ENCODE measurements around the gene ELMOD1.

ELMOD1 gene

DNA sequence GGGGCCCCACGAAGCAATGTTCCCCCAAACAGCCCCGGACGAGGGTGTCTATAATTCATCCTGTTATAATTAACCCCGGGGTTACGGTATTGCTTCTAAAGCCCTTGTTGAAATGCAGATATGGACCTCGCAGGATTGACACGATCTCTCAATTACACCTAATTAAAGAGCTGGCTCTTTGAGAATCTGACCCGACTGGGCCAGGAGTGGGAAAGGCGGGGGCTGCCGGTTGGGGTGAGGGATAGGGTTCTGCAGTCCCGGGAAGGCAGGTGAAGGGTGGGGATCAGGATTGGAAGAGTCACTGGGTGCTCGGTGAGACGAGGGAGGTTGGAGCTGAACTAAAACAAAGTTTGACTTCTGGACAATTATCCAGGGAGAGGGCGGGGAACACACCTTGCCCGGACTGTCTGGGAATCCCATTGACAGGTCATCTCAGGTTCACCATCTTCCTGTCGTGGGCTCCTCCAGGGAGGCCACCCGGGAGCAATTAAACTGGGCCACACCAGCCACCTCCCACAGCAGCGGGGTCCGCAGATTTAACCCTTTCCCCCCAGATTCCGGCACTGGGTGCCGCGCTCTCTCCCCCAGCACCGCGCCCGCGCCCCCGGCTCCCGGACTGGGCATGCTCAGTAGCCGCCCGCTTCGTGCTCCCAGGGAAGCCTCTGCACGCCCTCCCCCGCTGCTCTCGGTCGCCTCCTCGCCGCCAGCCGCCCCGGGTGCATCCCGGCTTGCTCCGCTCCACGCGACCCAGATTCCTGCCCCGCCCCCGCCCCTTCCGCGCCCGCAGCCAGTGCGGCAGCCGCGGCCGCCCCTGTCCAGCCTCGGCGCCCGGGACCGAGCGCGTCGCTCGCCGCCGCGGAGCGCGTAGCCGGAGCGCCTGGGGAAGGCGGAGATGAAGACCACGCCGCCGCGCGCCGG lies at the start of gene ELMOD1:
TSS of gene ELMOD1 (plus strand) at position 688 of the 918 bp plus-strand sequence. CDS start 27,043 bp downstream, outside the sequence.
- CTCF ChIA-PET: interaction anchor here (0.6 to 6.2 kb wide), 7 partner anchors 8 to 181 kb away, joined by 3 to 25 read pairs (median 4); no protein-coding TSS in a partner anchor
- Histone ChIP-seq H3K4me1 (ENCODE audit: control insufficient read depth, insufficient read depth, low read length) (no peaks in the 10 kb centered on the region), H3K4me3 (ENCODE audit: low read depth, low read length) (peak within 1 kb of the TSS; percentile 53), H3K27ac (ENCODE audit: extremely low read depth, low read depth, low read length) (peak within 1 kb of the TSS; percentile 28; the same call in 1 of the 2 replicates), H3K9me3 (ENCODE audit: control insufficient read depth, insufficient read depth, low read depth, low read length) (no peaks in the 10 kb centered on the region), H3K36me3 (ENCODE audit: control insufficient read depth in 2 of 2, insufficient read depth in 1 of 2, low read length in 2 of 2) (no peaks in the 10 kb centered on the region)
- POLR2A ChIA-PET: interaction anchor here (0.5 kb wide), 1 partner anchor 101 kb away, joined by 4 read pairs; no protein-coding TSS in a partner anchor
- 0 out of 2 replicates have a peak, but pooled peaks have one; percentile 17 for TF ChIP-seq CTCF (tag by site-specific recombination; IDR thresholded peaks at IDR 0.05)
- TF ChIP-seq ZNF629 (tag by site-specific recombination; IDR thresholded peaks at IDR 0.05): peak; percentile 21; the same call in 1 of the 2 replicates
- TF ChIP-seq ZBTB7A (tag by site-specific recombination; IDR thresholded peaks at IDR 0.05; ENCODE audit: low read depth): 0 out of 2 replicates have a peak, but pooled peaks have one; percentile 14
- no peak for TF ChIP-seq ZNF658 (tag by site-specific recombination; IDR thresholded peaks at IDR 0.05)
- TF ChIP-seq OSR2 (tag by site-specific recombination; IDR thresholded peaks at IDR 0.05): peak; percentile 67
- no peak for TF ChIP-seq ZNF670 (tag by site-specific recombination; IDR thresholded peaks at IDR 0.05; ENCODE audit: low read depth)
- peak; percentile 77 for TF ChIP-seq PATZ1 (tag by site-specific recombination; IDR thresholded peaks at IDR 0.05)
- peak; percentile 54 for TF ChIP-seq ZEB2 (tag by site-specific recombination; IDR thresholded peaks at IDR 0.05)
- TF ChIP-seq, protein P1, sequence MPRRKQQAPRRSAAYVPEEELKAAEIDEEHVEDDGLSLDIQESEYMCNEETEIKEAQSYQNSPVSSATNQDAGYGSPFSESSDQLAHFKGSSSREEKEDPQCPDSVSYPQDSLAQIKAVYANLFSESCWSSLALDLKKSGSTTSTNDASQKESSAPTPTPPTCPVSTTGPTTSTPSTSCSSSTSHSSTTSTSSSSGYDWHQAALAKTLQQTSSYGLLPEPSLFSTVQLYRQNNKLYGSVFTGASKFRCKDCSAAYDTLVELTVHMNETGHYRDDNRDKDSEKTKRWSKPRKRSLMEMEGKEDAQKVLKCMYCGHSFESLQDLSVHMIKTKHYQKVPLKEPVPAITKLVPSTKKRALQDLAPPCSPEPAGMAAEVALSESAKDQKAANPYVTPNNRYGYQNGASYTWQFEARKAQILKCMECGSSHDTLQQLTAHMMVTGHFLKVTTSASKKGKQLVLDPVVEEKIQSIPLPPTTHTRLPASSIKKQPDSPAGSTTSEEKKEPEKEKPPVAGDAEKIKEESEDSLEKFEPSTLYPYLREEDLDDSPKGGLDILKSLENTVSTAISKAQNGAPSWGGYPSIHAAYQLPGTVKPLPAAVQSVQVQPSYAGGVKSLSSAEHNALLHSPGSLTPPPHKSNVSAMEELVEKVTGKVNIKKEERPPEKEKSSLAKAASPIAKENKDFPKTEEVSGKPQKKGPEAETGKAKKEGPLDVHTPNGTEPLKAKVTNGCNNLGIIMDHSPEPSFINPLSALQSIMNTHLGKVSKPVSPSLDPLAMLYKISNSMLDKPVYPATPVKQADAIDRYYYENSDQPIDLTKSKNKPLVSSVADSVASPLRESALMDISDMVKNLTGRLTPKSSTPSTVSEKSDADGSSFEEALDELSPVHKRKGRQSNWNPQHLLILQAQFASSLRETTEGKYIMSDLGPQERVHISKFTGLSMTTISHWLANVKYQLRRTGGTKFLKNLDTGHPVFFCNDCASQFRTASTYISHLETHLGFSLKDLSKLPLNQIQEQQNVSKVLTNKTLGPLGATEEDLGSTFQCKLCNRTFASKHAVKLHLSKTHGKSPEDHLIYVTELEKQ (tag by site-specific recombination; IDR thresholded peaks at IDR 0.05; ENCODE audit: borderline replicate concordance): no peak
- peak; percentile 45 for TF ChIP-seq SP2 (tag by site-specific recombination; IDR thresholded peaks at IDR 0.05)
- no peak for TF ChIP-seq ZNF660 (tag by site-specific recombination; IDR thresholded peaks at IDR 0.05)
- no peak for TF ChIP-seq ZSCAN18 (tag by site-specific recombination; IDR thresholded peaks at IDR 0.05)
- no peak for TF ChIP-seq ZNF510 (tag by site-specific recombination; IDR thresholded peaks at IDR 0.05; ENCODE audit: insufficient replicate concordance)
- TF ChIP-seq ZNF76 (tag by site-specific recombination; IDR thresholded peaks at IDR 0.05; ENCODE audit: borderline replicate concordance, low read depth): 0 out of 2 replicates have a peak, but pooled peaks have one; percentile 27
- TF ChIP-seq ZFHX2 (tag by site-specific recombination; conservative IDR thresholded peaks at IDR 0.05): peak; percentile 70
- no peak for TF ChIP-seq ZNF433 (tag by site-specific recombination; IDR thresholded peaks at IDR 0.05; ENCODE audit: low read depth)
- TF ChIP-seq EGR2 (tag by site-specific recombination; IDR thresholded peaks at IDR 0.05; ENCODE audit: low read depth): peak; percentile 62; the same call in 1 of the 2 replicates
- TF ChIP-seq ZIC2 (tag by site-specific recombination; IDR thresholded peaks at IDR 0.05): peak; percentile 55
- TF ChIP-seq KLF9 (tag by site-specific recombination; IDR thresholded peaks at IDR 0.05; ENCODE audit: low read depth): 0 out of 2 replicates have a peak, but pooled peaks have one; percentile 9
- peak; percentile 39; the same call in 1 of the 2 replicates for TF ChIP-seq KLF8 (tag by site-specific recombination; IDR thresholded peaks at IDR 0.05)
- TF ChIP-seq ZBTB20 (tag by site-specific recombination; IDR thresholded peaks at IDR 0.05): peak; percentile 82
- TF ChIP-seq, protein P2, sequence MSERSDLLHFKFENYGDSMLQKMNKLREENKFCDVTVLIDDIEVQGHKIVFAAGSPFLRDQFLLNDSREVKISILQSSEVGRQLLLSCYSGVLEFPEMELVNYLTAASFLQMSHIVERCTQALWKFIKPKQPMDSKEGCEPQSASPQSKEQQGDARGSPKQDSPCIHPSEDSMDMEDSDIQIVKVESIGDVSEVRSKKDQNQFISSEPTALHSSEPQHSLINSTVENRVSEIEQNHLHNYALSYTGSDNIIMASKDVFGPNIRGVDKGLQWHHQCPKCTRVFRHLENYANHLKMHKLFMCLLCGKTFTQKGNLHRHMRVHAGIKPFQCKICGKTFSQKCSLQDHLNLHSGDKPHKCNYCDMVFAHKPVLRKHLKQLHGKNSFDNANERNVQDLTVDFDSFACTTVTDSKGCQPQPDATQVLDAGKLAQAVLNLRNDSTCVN (tag by site-specific recombination; optimal IDR thresholded peaks at IDR 0.05): peak; percentile 84
- TF ChIP-seq SP7 (tag by site-specific recombination; IDR thresholded peaks at IDR 0.05): 0 out of 2 replicates have a peak, but pooled peaks have one; percentile 16
- peak; percentile 60 for TF ChIP-seq GLIS1 (tag by site-specific recombination; IDR thresholded peaks at IDR 0.05)
- TF ChIP-seq ZBTB21 (tag by site-specific recombination; IDR thresholded peaks at IDR 0.05): no peak
- TF ChIP-seq IKZF3 (tag by site-specific recombination; IDR thresholded peaks at IDR 0.05): peak; percentile 53
- 0 out of 2 replicates have a peak, but pooled peaks have one; percentile 27 for TF ChIP-seq ZSCAN30 (tag by site-specific recombination; IDR thresholded peaks at IDR 0.05)
